SK-N-SH treated with all-trans-retinoic acid at 6 μM for 48 hours (cell line): ENCODE measurements around the gene SLC2A5.

ENCODE experiments used
- ARNTL ChIP-seq: fragments of 450-650 bp; formaldehyde crosslinking; IDR thresholded peaks from 2 replicates; pipeline ENCODE4 v1.5.0; 2020; ENCODE audit warnings: low read depth, mild to moderate bottlenecking, moderate library complexity, borderline replicate concordance
- CREB5 ChIP-seq: fragments of 250-450 bp; sonication (Bioruptor Pico); IDR thresholded peaks from 2 replicates; pipeline ENCODE4 v1.5.1; 2020; ENCODE audit warnings: low read depth, mild to moderate bottlenecking, moderate library complexity

GRCh38 chr1:9052272-9053049 is 17.0 kb downstream of the SLC2A5 start:
- TF ChIP-seq ARNTL (CRISPR knock-in tag) (no peak), CREB5 (no peak)
